ENCODE results near the gene JOSD2.

JOSD2 gene

GRCh38 chr19:50496189-50497021 lies 14.6 kb downstream of the JOSD2 start:
- no peak for DNase-seq (ENCODE audit: low read depth, low spot score)

DNA sequence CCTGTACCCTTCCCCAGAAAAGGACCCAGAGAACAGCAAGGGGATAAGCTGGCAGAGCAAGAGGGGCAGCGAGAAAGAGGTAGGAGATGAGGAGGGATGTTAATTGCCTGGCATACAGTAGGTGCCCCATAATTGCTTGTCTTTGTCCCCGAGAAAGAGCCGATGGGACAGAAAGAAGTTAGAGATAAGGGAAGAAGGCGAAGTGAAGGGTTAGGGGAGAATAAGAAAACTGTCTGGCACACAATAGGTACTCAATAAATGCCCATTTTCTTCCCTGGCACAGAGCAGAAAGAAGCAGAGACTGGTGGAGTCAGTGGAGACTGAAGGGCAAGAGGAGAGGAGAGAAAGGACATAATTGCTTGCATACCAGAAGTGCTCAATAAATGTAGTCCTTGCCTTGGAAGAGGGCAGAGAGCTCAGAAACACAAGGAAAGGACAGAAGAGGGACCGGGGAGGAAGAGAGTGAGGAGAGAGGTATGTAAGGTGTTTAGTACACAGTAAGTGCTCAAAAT lies 15.9 kb downstream of the JOSD2 start:
- no peak for DNase-seq (ENCODE audit: low read depth, low spot score)

GRCh38 chr19:50494186-50495019 lies 16.6 kb downstream of the JOSD2 start:
- DNase-seq (ENCODE audit: low read depth, low spot score), result no peak

DNA sequence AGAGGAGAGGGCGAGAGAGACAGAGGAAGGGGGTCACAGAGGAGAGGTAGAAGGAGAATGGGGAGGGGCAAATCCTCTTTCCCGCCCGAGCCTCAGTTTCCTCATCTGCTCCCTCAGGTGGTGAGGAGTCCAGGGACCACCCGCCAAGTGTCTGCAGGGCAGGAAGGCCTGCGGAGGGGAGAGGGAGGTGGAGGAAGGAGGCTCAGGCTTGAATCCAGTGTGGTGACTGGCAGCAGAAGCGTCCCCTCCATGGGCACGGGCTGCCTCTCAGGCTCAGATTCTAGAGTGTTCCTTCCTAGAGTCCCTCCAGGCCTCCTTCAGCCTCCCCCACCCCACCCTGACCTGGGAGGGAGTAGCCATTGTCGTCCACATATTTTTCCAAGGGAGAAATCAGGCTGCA lies 17.8 kb downstream of the JOSD2 start:
- DNase-seq (ENCODE audit: low read depth, low spot score), result no peak

- no peak for DNase-seq (ENCODE audit: low read depth, low spot score)
These were observed 18.5 kb downstream of the JOSD2 start for GRCh38 chr19:50492303-50493052.

GRCh38 chr19:50490991-50491472 lies 20.0 kb downstream of the JOSD2 start:
- DNase-seq (ENCODE audit: low read depth, low spot score), result no peak

DNA sequence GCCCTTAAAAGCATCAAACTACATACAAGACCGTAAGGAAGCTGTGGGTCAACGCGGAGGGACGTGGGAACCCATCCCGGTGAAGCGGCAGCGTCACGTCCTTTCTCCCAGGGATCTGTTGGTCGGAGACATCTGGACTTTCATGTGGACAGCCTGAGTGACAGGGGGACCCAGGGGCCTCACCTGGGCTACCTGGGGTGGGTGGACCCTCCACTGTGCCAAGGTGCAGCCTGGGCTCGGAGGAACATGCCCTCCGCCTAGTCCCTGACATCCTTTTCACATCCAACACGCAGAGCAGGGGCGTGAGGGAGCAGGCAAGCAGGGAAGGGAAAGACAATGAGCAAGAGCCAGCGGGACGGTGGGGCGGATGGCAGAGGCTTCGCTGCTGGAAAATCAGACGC lies 20.6 kb downstream of the JOSD2 start:
- no peak for DNase-seq (ENCODE audit: low read depth, low spot score)

DNA sequence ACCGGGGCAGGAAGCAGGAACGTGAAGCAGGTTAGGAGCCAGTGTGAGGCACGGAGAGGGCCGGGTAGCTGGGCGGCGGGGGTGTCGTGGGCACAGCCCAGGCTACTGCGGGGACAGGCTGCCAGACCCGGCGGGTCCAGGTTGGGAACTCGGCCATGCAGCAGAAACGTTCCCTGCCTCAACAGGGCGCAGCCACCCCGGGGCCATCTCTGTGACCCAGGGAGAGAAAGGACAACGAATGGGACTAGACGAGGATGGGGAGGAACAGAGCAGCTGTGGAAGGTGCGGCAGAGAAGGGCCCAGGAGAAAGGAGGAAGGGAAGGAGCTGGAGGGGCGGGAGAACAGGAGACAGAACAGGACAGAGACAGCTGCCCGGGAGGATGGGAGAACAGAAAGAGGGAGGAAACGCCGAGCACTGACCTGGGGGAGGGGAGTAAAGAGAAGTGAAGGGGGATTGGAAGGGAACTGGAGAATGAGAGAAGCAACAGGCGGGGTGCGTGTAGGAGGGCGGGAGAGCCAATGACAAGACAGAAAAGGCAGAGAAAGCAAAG lies 21.5 kb downstream of the JOSD2 start:
- no peak for DNase-seq (ENCODE audit: low read depth, low spot score)

GRCh38 chr19:50488389-50489194 lies 22.4 kb downstream of the JOSD2 start:
- no peak for DNase-seq (ENCODE audit: low read depth, low spot score)

GRCh38 chr19:50486823-50487515 lies 24.0 kb downstream of the JOSD2 start:
- DNase-seq (ENCODE audit: low read depth, low spot score), result no peak

DNA sequence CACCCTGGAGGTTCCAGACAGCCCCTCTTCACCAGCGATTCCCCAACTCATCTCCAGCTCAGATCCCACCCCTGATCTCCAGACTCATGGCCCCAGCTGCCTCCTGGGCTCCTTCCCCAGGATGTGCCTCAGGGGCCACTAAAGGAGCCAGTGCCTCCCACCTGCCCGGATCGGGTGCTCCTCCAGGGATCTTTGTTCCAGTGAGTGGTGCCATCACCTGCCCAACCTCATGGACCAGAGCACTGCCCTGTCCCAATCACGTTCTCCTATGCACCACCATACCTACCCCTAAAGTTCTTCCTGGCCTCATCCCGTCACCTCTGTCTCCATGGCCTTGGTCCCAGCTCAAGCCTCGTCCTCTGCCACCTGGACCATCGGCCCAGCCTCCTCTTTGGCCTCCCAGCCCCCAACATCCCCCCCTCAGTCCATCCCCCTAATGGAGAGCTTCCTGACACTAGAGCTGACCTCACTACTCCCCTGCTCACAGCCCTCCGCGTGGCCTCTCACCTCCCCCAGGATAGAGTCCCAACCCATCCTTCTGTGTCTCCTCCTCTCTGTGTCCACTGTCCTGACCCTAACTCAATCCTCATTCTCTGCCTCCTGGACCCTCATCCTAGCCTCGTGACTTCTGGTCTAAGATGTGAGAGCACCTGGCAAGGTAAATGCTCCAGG lies 25.6 kb downstream of the JOSD2 start:
- no peak for DNase-seq (ENCODE audit: low read depth, low spot score)

DNA sequence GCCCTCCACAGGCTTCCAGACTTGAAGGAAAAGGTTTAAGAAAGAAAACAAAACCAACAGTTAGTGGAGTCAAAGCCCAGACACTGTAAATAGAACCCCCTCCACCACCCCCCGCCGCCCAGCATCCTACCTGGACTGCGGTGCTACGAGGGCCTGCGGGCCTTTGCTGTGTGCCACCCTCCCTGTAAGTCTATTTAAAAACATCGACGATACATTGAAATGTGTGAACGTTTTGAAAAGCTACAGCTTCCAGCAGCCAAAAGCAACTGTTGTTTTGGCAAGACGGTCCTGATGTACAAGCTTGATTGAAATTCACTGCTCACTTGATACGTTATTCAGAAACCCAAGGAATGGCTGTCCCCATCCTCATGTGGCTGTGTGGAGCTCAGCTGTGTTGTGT lies 28.1 kb downstream of the JOSD2 start:
- DNase-seq (ENCODE audit: low read depth, low spot score), result no peak

DNA sequence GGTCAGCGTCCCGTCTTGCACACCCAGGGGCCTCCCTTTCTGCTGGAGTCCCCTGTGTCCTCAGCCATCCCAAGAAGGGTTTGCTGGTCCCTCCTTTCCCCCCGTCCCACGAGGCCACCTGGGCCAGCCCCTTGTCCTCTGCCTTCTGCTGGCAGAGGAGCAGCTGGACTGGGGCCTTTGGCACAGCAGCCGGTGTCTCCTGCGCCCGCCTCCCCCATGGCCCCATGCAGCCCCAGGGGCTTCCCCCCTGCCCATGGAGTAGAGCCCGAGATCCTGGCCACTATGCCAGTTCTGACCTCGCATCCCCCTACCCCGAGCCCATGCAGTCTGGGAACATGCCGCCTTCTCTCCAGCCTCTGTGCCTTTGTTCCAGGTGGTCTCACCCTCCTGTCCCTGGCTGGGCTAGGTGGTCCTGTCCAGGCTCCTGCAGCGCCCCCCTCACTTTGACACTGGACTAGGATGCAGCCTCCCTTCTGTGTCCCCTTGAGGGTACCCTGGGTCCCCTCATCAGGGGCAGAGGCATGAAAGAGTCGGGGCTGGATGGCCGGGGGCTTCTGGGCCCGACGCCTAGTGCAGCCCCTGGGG lies 28.6 kb downstream of the JOSD2 start:
- no peak for DNase-seq (ENCODE audit: low read depth, low spot score)

DNA sequence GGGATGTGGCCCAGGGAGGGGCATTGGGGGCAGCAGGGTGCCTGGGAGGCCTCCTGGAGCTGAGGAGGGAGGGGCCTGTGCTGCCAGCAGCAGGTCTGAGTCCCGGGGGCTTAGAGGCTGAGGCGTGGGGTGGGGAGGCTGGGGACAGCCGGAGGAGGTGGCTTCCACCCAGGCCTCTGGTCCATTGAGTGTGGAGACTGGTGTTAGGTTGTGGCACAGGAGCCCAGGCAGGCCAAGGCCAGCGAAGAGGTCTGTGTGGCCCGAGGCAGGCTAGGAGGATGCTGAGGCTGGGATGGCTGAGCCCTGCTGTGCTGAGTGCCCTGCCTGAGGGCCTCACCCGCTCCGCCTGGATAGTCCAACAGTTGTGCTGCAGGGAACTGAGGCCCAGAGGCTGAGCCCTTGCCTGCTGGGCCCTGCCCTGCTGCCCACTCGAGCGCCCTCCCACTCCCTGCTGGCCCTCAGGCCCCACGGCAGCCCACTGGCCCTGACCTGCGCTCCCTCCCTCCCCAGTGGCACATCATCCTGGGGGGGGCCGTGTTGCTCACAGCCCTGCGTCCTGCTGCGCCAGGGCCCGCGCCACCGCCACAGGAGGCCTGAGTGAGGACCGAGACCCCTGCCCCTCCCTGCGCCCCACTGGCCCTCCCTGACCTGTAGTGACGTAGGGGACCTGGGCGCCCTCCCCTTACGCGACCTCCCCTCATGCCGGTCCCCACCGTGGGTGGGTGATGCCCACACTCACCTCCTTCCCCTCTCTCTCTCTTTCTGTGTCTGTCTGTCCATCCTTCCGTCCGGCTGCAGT lies 29.4 kb downstream of the JOSD2 start:
- no peak for DNase-seq (ENCODE audit: low read depth, low spot score)

DNA sequence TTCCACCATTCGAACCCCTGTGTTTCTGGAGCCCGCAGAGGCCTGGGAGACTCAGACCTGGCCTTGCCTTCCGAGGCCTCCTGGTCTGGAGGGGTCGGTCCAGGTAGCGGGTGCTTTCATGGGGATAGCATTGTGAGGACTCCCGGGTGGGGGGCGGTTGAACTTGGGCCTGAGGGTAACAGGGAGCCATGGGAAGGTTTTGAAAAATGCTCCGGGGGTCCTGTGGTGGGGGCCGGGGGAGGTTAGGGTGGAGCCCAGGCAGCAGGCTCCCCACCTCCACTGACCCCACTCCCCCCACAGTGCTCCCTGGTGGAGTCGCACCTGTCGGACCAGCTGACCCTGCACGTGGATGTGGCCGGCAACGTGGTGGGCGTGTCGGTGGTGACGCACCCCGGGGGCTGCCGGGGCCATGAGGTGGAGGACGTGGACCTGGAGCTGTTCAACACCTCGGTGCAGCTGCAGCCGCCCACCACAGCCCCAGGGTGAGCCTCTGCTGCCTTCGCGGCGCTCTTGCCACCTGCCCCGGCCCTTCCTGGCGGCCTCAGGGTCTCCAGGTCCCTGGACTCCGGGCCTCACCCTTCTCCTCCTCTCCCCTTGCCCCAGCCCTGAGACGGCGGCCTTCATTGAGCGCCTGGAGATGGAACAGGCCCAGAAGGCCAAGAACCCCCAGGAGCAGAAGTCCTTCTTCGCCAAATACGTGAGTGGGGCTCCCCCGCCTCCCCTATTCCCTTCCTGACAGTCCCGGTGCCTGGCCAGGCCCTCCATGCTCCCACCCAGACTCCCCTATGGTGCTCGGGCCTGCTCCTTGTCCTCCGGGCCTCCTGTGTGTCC lies 30.5 kb downstream of the JOSD2 start:
- DNase-seq (ENCODE audit: low read depth, low spot score), result no peak

DNA sequence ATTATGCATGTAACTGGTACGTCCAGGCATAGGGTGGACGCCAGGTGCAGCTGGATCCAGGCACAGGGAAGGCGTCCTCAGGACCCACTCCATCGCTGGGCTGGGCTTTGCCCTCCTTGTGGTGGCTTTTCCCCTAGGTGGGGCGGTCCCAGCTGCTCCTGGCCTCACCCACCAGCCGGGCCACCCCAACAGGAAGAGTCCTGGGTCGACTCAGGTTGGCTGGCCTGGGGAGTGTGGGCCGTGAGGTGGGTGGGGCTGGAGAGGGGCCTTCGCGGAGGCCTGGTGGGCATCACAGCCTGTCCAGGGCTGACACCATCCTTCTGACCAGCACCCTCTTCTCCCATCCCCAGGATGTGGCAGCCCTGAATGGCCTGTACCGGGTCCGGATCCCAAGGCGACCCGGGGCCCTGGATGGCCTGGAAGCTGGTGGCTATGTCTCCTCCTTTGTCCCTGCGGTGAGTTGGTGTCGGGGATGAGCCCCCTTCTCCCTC lies 31.2 kb downstream of the JOSD2 start:
- DNase-seq (ENCODE audit: low read depth, low spot score), result no peak
